BJ (cell line): Measurements from ENCODE around the gene PTPRZ1. TPM values are rescaled to one million over a fixed set of nuclear protein-coding genes. Genes with fewer than 3 reads are reported as not detected.

Experiments used
- CTCF ChIA-PET: fragments of 350-600 bp; formaldehyde crosslinking; extraction: SDS; loops from one replicate; lab custom pipeline; 2021; ENCODE audit warnings: antibody characterized with exemption, inconsistent platforms; lab: Yijun Ruan, JAX
- POLR2A ChIA-PET: fragments of 300-600 bp; sonication (Branson Sonifier 250); formaldehyde crosslinking; extraction: SDS; loops from one replicate; lab custom pipeline; 2021; ENCODE audit warnings: antibody characterized with exemption; lab: Charles Lee
- DNase-seq: peaks from one replicate; pipeline ENCODE4 v3.0.0-alpha.2; 2011; ENCODE audit warnings: low read depth
- H3K27me3 ChIP-seq: 2 replicates; pipeline ENCODE4 v1.6.0; 2011; ENCODE audit warnings: low read length; ENCODE audit not compliant: control insufficient read depth, insufficient read depth
- H3K36me3 ChIP-seq: 2 replicates; pipeline ENCODE4 v1.5.1; 2011; ENCODE audit warnings: low read length; ENCODE audit not compliant: control insufficient read depth, insufficient read depth
- H3K4me3 ChIP-seq: 2 replicates; pipeline ENCODE4 v1.5.1; 2011; ENCODE audit warnings: low read depth, mild to moderate bottlenecking, control low read depth, low read length
- CTCF ChIP-seq: IDR thresholded peaks from 2 replicates; pipeline ENCODE4 v1.5.1; 2011; ENCODE audit warnings: low read depth, mild to moderate bottlenecking, control low read depth, inconsistent platforms, low read length, moderate library complexity; ENCODE audit not compliant: insufficient read depth
- polyA plus RNA-seq: library from polyadenylated mRNA; depleted of rRNA; stranded (reverse); fragments of >200 nt; gene quantifications from 2 replicates; pipeline ENCODE4 v1.2.3, GENCODE V29; 2011

PTPRZ1 gene
- polyA plus RNA-seq, 1 experiment = not detected

- no peaks in the 10 kb centered on the region for H3K36me3 ChIP-seq
- POLR2A ChIA-PET = no interaction called here
- no peak for TF ChIP-seq CTCF
- no peak for DNase-seq
- CTCF ChIA-PET = no interaction called here
- H3K27me3 ChIP-seq = peaks cover 17% of the 10 kb centered on the region
- no peak overlapping the region for H3K4me3 ChIP-seq
These were observed 3.9 kb downstream of the PTPRZ1 start for GRCh38 chr7:121876656-121877500.

GRCh38 chr7:121878918-121879464 lies 6.0 kb downstream of the PTPRZ1 start:
- DNase-seq = no peak
- Histone ChIP-seq H3K36me3 (no peaks in the 10 kb centered on the region), H3K27me3 (peaks cover 8% of the 10 kb centered on the region), H3K4me3 (no peak overlapping the region)
- ChIA-PET CTCF (no interaction called here), POLR2A (no interaction called here)
- no peak for TF ChIP-seq CTCF

GRCh38 chr7:121879544-121879943 lies 6.6 kb downstream of the PTPRZ1 start:
- POLR2A ChIA-PET = no interaction called here
- CTCF ChIA-PET = no interaction called here
- Histone ChIP-seq H3K4me3 (no peak overlapping the region), H3K27me3 (peaks cover 4% of the 10 kb centered on the region), H3K36me3 (no peaks in the 10 kb centered on the region)
- DNase-seq = no peak
- TF ChIP-seq CTCF = no peak

- H3K27me3 ChIP-seq = no peaks in the 10 kb centered on the region
- ChIA-PET POLR2A (no interaction called here), CTCF (no interaction called here)
- no peaks in the 10 kb centered on the region for H3K36me3 ChIP-seq
- H3K4me3 ChIP-seq = no peak overlapping the region
- TF ChIP-seq CTCF = no peak
- no peak for DNase-seq
These were observed 9.8 kb downstream of the PTPRZ1 start for GRCh38 chr7:121882731-121883130.

- no peak for DNase-seq
- CTCF ChIA-PET = no interaction called here
- POLR2A ChIA-PET = interaction anchor here (0.7 kb wide), 1 partner anchor 47 kb away, joined by 3 read pairs; no protein-coding TSS in a partner anchor
- H3K36me3 ChIP-seq = no peaks in the 10 kb centered on the region
- no peak for TF ChIP-seq CTCF
- H3K27me3 ChIP-seq = no peaks in the 10 kb centered on the region
- no peak overlapping the region for H3K4me3 ChIP-seq
These were observed 12.4 kb downstream of the PTPRZ1 start for GRCh38 chr7:121885166-121885920.
